HG02970 (cell line): Measurements from ENCODE around the gene ARHGEF4.

Experiments
- ATAC-seq: cut with Tn5 transposase; IDR thresholded peaks from one replicate; pipeline ENCODE4 v1.9.1; 2021; ENCODE audit warnings: mild to moderate bottlenecking, moderate library complexity, moderate number of reproducible peaks; ENCODE audit not compliant: unreplicated experiment, low FRiP score

The ARHGEF4 gene

DNA sequence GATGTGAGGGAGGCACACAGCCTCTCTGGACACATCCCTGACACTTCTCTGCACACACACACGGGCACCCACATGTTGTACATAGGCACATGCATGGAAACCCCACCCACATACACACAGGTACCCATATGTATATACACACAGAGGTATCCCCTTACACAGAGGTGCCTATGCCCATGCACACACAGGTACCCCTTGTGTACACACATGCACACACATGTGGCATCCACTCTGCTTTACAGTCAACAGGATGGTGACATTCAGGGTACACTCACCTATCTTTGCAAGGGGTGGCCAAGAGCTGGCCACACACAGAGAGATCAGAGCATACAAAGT lies 197.0 kb downstream of the ARHGEF4 start:
- no peak for ATAC-seq

DNA sequence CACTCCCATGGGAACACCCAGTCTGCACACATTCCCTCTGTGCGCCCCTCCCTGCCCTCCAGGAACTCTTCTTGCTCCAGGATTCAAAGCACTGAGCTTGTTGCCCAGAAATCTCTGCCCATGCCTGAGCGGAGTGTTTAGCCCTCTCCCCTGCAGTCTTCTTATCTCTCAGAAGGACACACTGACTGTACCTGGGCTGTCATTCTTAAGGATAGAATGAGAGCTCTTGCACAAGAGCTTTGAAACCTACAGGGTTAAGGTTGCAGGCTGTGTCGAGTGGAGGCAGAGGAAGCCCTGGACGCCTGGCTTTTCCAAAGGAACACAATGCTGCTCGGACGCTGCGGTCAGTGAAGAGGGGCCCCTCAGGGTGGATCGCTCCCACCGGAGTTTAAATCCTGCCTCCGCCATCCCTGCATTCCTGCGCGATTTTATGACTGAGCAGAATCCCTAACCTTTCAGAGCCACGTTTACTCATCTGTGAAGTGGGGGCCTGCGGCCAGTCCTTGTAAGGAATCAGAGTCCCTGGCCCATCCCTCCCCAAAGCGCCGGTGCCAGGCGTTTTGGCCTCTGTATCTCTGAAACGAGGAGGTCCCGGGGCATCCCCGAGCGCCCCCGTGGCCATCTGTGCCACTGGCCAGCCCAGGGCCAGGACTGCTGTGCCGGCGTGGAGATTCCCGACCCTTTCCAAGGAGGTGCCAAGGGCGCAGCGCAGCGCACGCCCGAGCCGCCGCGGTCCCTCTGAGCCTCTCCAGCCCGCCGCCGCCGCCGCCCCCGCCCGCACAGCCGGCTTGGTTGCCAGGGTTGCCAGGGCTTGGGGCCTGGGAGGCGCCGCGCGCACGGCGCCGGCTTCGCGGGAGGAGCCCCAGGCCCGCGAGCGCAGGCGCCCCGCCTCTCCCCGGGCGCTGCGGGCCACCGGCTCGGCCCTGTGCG lies 197.7 kb downstream of the ARHGEF4 start:
- ATAC-seq: no peak

DNA sequence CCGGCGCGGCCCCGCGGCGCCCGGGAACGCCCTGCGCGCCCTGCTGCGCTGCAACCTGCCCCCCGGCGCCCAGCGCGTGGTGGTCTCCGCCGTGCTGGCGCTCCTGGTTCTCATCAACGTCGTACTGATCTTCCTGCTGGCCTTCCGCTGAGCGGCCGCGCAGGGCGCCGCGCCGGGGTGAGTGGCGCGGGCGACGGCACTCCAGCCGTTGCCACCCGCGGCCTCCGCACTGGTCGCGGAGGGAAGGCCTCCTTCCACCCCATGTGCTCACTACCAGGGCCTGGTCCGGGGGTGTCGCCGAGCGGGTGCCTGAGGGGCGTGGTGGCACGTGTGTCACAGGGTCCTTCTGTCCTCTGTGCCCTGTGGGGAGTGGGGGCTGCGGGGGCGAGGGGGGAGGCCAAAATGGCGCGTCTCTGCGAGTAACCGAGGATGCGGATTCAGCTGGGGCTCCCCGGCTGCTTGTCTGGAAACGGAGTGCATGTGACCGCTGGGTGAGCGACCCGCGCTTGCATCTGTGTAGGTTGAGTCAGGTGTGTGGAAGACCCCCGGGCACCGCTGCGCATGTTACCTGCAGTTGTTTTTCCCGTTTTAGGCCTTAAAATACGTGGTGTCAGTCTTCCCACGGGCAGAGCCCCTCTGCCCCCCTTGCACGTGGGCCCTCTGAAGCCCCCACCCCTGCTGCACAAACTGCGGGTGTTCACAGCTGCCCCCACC lies 198.6 kb downstream of the ARHGEF4 start:
- ATAC-seq: no peak

DNA sequence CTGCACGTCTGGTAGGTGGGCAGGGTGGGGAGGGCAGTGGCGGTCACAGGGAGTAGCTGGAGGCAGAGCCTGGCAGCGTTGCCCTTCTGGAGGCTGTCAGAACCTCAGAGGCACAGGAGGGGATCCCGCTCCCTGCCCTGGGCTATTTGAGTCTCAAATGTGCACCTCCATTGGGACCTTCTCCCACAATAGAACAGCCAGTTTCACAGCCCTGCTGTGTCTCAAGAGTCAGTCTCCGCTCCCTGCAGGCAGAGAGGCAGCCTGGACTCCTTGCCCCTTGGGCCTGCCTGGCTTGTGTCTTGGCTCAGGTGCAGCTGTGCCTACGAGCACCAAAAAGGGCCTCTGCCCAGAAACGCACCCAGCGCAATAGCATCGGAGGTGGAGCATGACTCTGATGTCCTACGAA lies 199.1 kb downstream of the ARHGEF4 start:
- no peak for ATAC-seq

DNA sequence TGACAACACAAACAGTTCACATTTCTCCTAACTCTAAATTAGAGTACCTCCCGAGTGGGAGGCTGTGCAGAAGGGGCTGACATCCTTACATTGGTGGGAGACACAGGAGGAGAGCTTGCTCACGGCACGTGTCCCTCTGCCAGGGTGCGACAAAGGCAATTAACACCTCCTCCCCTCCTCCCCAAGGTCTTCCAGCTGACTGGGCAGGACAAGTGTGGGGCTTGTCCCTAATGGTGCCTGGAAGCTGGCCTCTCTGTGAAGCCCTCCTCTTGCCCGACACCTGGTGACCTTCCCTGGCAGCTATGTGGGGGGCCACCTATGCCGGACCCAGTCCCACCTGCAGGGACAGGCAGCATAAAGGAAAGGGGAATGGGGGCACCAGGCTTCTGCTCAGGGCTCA lies 199.6 kb downstream of the ARHGEF4 start:
- ATAC-seq: no peak

DNA sequence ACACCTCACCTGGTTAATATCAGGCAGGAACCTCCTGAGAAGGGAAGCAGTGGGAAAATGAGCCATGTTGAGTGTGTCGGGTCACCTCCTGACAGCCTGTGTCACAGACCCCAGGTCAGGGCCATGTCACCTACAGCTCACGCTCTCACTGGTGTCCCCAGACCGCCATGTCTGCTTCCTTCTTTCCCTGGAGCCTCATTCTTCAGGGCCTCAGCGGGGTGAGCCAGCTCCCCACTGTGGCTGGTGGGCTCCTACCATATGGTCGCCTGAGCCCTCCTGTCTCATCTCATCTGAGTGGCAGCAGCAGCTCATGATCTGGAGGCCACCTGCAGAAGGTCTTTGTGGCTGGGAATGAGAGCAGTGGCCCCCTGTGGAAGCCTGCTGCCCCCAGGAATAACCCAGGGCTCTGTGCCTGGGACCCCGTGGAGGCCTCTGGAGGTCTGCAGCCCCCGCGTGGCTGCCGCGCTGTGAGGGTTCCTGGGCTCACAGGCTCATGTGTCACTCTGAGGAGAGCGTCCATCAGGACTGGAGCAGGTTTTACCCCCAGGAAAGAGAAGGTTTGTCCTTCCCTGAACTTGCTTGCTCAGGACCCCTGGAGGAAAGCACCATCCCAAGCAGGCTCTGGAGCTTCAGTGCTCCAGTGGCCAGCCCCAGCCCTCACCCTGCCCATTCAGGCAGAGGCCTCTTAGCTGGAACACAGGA lies 200.1 kb downstream of the ARHGEF4 start:
- ATAC-seq: no peak

DNA sequence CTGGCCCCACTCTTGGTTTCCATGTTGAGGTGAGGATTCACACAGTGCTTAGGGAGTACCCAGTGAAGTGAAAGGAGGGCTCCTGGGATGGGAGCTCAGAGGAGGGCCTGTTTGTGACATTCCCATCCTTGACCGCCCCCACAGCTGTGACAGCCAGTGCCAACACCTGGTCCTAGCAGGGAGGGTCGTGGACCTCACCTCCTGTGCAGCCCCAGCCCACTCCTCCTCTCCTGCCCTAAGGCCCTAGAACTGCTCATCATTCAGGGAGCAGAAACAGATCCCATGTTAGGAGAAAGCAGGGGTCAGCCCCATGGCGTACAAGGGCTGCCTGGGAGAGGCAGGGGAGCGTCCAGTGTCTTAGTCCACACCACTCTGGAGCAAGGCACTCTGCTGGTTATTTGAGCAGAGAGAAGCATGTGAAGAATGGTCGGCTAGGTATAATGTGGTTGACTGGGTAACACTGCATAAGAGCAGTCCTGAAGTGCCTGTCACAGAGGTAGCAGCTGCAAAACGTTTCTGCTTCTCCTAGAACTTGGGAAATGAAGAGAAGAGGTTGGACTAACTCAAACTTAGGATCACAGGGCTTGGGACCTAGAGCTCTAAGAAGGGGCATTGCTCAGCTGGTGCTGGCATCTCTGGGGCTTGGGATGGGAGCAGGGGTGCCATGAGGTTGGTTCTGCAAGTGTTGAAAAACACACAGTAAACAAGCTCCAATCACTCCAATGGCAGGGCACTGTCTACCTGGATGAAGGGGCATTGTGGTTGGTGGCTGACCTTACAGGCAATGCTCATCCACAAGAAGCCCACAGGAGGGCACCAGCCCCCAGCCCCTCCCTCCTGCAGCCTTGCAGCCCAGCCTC lies 200.9 kb downstream of the ARHGEF4 start:
- no peak for ATAC-seq

DNA sequence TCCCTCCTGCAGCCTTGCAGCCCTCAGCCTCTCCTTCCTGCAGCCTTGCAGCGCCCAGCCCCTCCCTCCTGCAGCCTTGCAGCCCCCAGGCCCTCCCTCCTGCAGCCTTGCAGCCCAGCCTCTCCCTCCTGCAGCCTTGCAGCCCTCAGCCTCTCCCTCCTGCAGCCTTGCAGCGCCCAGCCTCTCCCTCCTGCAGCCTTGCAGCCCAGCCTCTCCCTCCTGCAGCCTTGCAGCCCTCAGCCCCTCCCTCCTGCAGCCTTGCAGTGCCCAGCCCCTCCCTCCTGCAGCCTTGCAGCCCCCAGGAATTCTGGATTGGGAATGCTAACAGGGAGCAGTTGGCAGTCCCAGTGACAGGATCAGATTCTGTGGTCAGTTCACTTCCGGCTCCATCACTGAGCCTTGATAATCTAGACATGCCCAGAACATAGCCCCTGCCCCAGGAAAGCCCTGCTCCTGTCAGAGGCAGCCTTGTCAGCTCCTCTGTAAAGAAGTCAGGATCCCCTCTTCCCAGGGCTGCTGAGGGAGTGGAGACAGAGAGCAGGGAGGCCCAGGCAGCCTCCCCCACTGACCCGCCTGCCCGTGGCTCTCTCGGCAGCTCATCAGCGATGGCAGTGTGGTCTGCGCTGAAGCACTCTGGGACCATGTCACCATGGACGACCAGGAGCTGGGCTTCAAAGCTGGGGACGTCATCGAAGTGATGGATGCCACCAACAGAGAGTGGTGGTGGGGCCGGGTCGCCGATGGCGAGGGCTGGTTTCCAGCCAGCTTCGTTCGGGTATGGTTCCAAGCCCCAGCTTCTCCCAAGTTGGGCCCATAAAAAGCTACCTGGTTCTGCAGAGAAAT lies 201.8 kb downstream of the ARHGEF4 start:
- ATAC-seq: no peak

DNA sequence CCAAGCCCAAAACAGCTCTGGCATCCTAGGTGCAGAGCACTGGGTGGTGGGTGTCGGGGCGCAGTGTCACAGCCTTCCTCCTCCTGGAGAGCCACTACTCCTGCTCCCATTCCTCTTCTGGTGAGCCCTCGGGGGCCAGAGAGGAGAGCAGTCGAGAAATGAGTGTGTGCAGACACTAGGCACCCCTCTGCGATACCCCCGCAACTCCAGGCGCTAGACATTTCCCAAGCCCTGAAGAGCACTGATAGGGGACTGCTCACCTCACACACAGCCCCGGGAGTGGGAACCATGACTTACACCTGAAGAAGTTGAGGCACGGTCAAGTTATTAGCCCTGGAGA lies 202.4 kb downstream of the ARHGEF4 start:
- ATAC-seq: no peak

DNA sequence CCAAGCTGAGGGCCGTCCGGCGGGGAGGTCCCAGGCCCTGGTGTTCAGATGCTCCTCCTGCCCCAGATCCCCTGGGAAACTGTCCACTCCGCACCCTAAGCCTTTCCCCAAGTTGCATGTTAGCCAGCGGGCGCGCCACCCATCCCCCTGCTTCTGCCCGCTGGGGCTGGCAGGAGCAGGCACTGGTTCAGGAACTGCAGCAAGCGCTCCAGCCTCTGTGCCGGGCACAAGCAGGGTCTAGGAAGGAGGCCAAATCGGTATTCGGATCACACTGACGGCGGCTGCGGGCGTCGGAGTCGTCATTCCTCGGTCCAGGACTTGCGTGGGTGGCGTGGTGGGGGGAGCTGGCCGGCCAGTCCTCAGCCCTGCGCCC lies 202.8 kb downstream of the ARHGEF4 start:
- ATAC-seq: no peak

DNA sequence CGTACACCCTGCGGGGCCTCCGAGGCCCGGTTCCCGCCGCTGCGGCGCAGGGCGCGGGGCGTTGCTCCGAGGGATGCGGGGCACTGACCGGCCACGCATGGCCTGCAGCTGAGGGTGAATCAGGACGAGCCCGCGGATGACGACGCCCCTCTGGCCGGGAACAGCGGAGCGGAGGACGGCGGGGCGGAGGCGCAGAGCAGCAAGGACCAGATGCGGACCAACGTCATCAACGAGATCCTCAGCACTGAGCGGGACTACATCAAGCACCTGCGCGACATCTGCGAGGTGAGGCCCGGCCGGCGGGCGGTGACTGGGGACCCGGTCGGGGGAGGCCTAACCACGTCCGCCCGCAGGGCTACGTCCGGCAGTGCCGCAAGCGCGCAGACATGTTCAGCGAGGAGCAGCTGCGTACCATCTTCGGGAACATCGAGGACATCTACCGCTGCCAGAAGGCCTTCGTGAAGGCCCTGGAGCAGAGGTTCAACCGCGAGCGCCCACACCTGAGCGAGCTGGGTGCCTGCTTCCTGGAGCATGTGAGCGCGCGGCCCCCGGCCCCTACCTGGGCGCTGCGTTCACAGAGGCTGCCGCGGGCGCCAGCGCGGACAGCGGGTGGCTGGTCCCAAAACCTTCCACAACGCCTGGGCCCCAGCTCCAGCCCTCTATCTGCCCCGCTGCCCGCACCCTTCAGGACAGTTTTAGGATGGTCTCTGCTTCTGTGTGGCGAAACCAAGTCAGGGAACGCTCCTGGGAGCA lies 203.4 kb downstream of the ARHGEF4 start:
- no peak for ATAC-seq

DNA sequence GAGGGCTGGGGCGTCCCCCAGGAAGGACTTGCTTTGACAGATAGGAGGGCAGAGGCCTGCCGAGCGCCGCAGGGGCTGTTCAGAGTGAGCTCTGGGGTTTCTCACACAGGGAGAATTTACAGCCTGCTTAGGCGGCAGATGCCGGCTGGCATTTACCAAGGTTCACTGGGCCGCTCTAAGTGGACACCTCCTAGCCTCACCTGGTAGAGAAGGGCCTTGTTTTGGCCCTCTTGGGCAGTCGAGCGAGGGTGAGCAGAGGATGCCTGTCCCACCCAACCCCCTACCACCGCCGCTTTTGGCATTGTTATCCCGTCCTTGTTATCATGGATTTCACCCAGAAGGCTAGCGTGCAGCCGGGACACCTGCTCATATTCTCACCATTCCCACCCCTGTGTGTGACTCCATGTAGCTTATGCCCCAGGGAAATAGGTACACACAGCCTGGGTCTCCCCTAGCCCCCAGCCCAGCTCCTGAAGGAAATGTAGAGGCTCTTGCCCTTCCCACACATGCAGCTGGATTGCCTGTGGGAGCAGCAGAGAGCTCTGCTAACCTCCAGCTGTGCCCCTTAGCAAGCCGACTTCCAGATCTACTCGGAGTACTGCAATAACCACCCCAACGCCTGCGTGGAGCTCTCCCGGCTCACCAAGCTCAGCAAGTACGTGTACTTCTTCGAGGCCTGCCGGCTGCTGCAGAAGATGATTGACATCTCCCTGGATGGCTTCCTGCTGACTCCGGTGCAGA lies 204.1 kb downstream of the ARHGEF4 start:
- no peak for ATAC-seq

DNA sequence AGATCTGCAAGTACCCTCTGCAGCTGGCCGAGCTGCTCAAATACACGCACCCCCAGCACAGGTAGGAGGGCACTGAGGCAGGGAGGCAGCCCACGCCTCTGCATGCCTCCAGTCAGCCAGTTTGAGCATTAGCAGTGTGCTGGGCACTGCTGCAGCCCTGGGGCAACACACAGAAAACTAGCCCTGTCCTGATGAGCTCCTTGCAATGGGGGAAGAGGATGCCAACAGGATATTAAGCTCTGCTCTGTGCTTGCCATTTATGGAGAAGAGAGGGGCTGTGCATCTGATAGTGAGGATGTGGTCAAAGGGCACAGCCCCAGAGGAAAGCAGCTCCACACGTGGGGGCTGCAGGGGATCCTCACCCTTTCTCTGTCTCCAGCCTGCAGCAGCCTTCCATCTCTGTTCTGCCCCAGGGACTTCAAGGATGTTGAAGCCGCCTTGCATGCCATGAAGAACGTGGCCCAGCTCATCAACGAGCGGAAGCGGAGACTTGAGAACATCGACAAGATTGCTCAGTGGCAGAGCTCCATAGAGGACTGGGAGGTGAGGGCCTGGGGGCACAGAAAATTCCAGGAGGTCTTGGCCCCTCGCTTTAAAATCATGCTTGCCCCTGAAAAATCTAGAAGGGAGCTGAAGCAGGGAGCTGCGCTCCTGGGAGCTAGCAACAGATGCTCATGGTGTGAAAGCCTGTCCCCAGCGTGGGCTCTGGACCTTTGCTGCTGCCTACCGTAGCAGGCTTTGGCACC lies 204.9 kb downstream of the ARHGEF4 start:
- no peak for ATAC-seq

DNA sequence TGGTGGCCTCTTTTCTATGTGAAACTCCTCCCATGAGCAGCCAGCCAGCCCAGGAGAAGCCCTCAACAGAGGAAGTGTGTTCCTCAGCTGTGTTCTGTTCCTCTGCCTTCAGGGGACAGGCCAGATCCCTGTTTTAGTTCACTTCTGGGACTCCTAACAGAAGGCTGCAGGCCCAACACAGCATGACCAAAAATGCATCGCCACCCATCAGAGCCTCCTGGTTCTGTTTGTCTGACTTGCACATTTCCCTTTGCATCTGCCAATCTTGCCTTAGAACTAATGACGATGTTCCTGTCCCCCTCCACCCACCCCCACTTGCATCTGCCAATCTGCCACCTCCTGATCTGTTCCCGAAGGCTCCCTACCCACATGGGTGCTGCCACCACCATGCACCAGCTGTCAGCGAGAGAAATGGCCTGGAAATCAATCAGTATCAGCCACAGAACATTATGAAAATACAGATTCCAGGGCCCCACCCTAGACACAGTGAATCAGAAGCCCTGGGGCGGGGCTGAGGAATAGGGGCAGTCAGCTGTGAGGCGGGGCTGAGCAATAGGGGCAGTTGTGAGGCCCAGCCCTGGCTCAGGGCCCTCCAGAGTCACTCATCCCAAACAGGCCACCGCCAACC lies 205.5 kb downstream of the ARHGEF4 start:
- no peak for ATAC-seq

DNA sequence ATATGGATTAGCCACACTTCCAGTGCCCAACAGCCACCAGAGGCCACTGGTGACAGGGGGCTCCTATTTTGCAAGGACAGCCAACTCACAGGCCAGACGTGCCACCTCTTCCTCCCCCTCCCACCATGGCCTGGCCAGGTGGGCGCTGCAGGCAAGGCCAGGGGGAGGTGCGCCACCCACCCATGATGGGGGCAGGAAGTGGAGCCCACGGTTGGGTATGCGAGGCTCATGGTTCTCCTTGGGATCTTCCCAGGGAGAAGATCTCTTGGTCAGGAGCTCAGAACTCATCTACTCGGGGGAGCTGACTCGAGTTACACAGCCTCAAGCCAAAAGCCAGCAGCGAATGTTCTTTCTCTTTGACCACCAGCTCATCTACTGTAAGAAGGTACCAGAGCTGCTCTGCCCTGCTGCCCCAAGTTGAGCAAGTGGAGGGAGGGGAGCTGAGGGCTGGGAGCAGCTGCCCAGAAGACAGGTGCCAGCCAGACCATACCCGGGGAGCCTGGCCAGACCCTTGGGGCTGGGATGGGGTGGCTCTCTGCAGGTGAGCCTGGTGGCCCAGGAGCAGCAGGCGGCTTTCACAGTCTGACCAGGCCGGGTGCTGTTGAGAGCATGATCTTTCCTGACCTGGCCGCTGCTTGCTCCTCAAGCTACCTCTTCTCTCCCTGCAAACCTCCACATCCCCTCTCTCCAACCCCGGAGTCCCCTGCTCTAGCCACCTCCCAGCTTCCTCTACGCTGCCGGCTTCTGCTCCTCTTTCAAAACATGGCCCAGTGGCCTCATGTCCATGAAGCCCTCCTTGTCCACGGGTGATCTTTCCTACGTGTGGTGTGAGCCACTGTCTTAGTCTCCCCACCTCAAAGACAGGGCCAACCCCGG lies 206.7 kb downstream of the ARHGEF4 start:
- ATAC-seq: no peak

DNA sequence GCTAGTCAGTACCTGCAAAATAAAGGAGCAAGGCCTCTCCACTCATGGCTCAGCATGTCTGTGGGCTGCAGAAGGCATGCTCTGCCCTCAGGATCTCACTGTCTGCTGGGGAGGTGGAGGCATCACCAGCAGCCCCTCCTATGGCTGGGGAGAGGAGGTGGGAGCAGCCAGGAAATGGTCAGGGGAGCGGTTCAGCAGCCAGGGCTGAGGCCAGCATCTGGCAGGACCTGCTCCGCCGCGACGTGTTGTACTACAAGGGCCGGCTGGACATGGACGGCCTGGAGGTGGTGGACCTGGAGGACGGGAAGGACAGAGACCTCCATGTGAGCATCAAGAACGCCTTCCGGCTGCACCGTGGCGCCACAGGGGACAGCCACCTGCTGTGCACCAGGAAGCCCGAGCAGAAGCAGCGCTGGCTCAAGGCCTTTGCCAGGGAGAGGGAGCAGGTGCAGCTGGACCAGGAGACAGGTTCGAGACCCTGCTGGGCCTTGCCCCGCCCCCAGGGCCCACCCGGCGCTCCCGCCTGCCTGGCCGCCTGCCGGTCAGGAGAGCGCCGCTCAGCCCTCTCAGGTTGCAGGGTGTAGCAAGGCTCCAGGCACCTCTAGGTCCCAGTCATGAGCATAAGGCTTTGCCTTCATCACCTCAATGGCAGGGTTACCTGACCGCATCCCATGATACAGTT lies 207.5 kb downstream of the ARHGEF4 start:
- no peak for ATAC-seq
